Spleen (tissue), 11 donors: ENCODE measurements around the gene HORMAD1. TPM values are rescaled to one million over a fixed set of nuclear protein-coding genes. Genes with fewer than 3 reads are reported as not detected.

ENCODE experiments used
- DNase-seq: peaks from one replicate; pipeline ENCODE4 v3.0.0-alpha.2; 2020
- H3K27ac ChIP-seq, 8 donors: fragments of 200-600 bp; sonication (generic) in 7 of 8; 1 replicate in 4 of 8; 2 replicates in 4 of 8; pipeline versions ENCODE4 v1.5.0 to v1.8.0; 2016 to 2021; ENCODE audit warnings: inconsistent platforms in 4 of 8, mild to moderate bottlenecking in 4 of 8, moderate library complexity in 1 of 8
- H3K27me3 ChIP-seq, 7 donors: fragments of 200-600 bp; sonication (generic) in 6 of 7; replicated peaks in 1 of 7; 1 replicate in 4 of 7; 2 replicates in 3 of 7; pipeline versions ENCODE4 v1.5.0 to v1.8.0; 2016 to 2021; ENCODE audit warnings: inconsistent platforms in 3 of 7, mild to moderate bottlenecking in 1 of 7
- H3K36me3 ChIP-seq, 6 donors: fragments of 200-600 bp; sonication (generic) in 5 of 6; 1 replicate in 4 of 6; 2 replicates in 2 of 6; pipeline versions ENCODE4 v1.5.0 to v1.8.0; 2016 to 2021; ENCODE audit warnings: inconsistent platforms in 2 of 6
- H3K4me1 ChIP-seq, 6 donors: fragments of 200-600 bp; sonication (generic) in 5 of 6; 1 replicate in 3 of 6; 2 replicates in 3 of 6; pipeline versions ENCODE4 v1.5.0 to v1.8.0; 2016 to 2021; ENCODE audit warnings: inconsistent platforms in 3 of 6
- H3K4me3 ChIP-seq, 8 donors: fragments of 200-600 bp; sonication (generic) in 7 of 8; 1 replicate in 4 of 8; 2 replicates in 4 of 8; pipeline versions ENCODE4 v1.5.0 to v1.8.0; 2016 to 2021; ENCODE audit warnings: inconsistent platforms in 4 of 8, mild to moderate bottlenecking in 4 of 8, moderate library complexity in 2 of 8
- H3K9me3 ChIP-seq, 8 donors: fragments of 200-600 bp; sonication (generic) in 7 of 8; 1 replicate in 4 of 8; 2 replicates in 4 of 8; pipeline versions ENCODE4 v1.5.0 to v1.8.0; 2016 to 2021; ENCODE audit warnings: inconsistent platforms in 4 of 8
- CTCF ChIP-seq, 11 experiments: fragments of 200-600 bp in 7 of 11; fragments of 450-650 bp in 4 of 11; sonication (generic) in 4 of 11; IDR thresholded peaks in 8 of 11; conservative IDR thresholded peaks in 3 of 11; 1 replicate in 7 of 11; 2 replicates in 4 of 11; pipeline versions ENCODE4 v1.4.0 to v1.8.0; 2016 to 2021; ENCODE audit warnings: antibody characterized with exemption in 11 of 11, inconsistent platforms in 4 of 11, mild to moderate bottlenecking in 1 of 11
- POLR2A ChIP-seq, 3 donors: fragments of 450-650 bp; IDR thresholded peaks; one replicate each; pipeline ENCODE4 v1.5.1; 2017; ENCODE audit warnings: antibody characterized with exemption in 3 of 3, mild to moderate bottlenecking in 1 of 3
- POLR2AphosphoS5 ChIP-seq, 3 donors: sonication (generic); formaldehyde crosslinking; IDR thresholded peaks; one replicate each; pipeline ENCODE4 v1.5.1; 2017; ENCODE audit warnings: antibody characterized with exemption in 3 of 3
- WGBS, 5 donors: extraction: QIAGEN DNeasy Blood & Tissue Kit in 3 of 5; methylation state at CpG; one replicate each; pipeline versions ENCODE4 v1.1.5 to v1.1.7; 2013 to 2018; 5-methylcytosine and 5-hydroxymethylcytosine counted together
- intact Hi-C: fragments of 100-400 bp; cut with DNase I; formaldehyde crosslinking; loops from one replicate; pipeline ENCODE4 v1.15.0; 2023; ENCODE audit warnings: low total_unique reads
- polyA plus RNA-seq, 3 donors: library from polyadenylated mRNA; stranded (reverse); fragments of 200-250 nt; gene quantifications; one replicate each; pipeline ENCODE4 v1.2.1, GENCODE V29; 2013
- total RNA-seq, 7 donors: library from RNA; depleted of rRNA in 3 of 7; stranded (reverse); fragments of >200 nt in 3 of 7; fragmentation: NEBNext Ultra II Directional in 4 of 7; extraction: Animal tissue kit (Norgen Biotek cat#: 25700) in 4 of 7; gene quantifications; one replicate each; pipeline versions ENCODE4 v1.1.0 to v1.2.1, GENCODE V29; 2016 to 2021
- donor health status: healthy with polysubstance abuse.
- donor health status: DM: no; HTN: no; CAD: no; lungs with moderate emphysema.
- donor health status: DM: no; HTN: no; CAD: no.
- donor health status: Bipolar disorder and iron deficiency.
- donor health status: healthy.
- donor health status: DM: no; HTN: no; CAD: no.
- donor health status: DM: yes; HTN: yes; CAD: no.

Gene HORMAD1
- total and polyA plus RNA-seq, 10 donors, result 0.41 to 14.1 (median 4.2) TPM

- H3K36me3 ChIP-seq, result peaks cover 0 to 100% (median 94%) of the 10 kb centered on the region in 6 donors
- no peak for TF ChIP-seq POLR2AphosphoS5 (IDR thresholded peaks at IDR 0.05)
- TF ChIP-seq CTCF (IDR thresholded peaks at IDR 0.05 in 8 of 11, conservative IDR thresholded peaks at IDR 0.05 in 3 of 11), result no peak
- TF ChIP-seq POLR2A (IDR thresholded peaks at IDR 0.05), result no peak
- 85 to 95% (median 91%) methylated on average over 5 to 6 of the region's 6 CpGs for WGBS, 5 donors
- no peaks in the 10 kb centered on the region for H3K4me1 ChIP-seq
- H3K27ac ChIP-seq, result peak overlapping the region in 1 of 8 donors; percentile 13
- no peak overlapping the region for H3K4me3 ChIP-seq
- no peak for DNase-seq
- intact Hi-C loops, result no loop called here
- no peaks in the 10 kb centered on the region for H3K27me3 ChIP-seq
- no peaks in the 10 kb centered on the region for H3K9me3 ChIP-seq
Observed at GRCh38 chr1:150751443-150751842, 30.7 kb upstream of the HORMAD1 start.

GRCh38 chr1:150749720-150750311, 29.1 kb upstream of the HORMAD1 start:
- 92 to 98% (median 94%) methylated on average over 8 of the region's 8 CpGs for WGBS, 5 donors
- no peak for DNase-seq
- intact Hi-C loops, result no loop called here
- Histone ChIP-seq H3K27me3 (no peaks in the 10 kb centered on the region), H3K4me1 (no peaks in the 10 kb centered on the region), H3K36me3 (peaks cover 0 to 100% (median 96%) of the 10 kb centered on the region in 6 donors), H3K9me3 (no peaks in the 10 kb centered on the region), H3K4me3 (no peak overlapping the region), H3K27ac (no peak overlapping the region)
- TF ChIP-seq POLR2A (IDR thresholded peaks at IDR 0.05), result no peak
- TF ChIP-seq CTCF (IDR thresholded peaks at IDR 0.05 in 8 of 11, conservative IDR thresholded peaks at IDR 0.05 in 3 of 11), result no peak

GRCh38 chr1:150748878-150749719, 28.4 kb upstream of the HORMAD1 start:
- no peak overlapping the region for H3K27ac ChIP-seq
- WGBS, 5 donors, result 84 to 97% (median 92%) methylated on average over 12 of the region's 12 CpGs

More at GRCh38 chr1:150748878-150749719, 28.4 kb upstream of the HORMAD1 start:
- no peak overlapping the region for H3K4me3 ChIP-seq
- H3K27me3 ChIP-seq, result no peaks in the 10 kb centered on the region
- intact Hi-C loops, result no loop called here
- TF ChIP-seq CTCF (IDR thresholded peaks at IDR 0.05 in 8 of 11, conservative IDR thresholded peaks at IDR 0.05 in 3 of 11) (no peak), POLR2AphosphoS5 (IDR thresholded peaks at IDR 0.05) (no peak), POLR2A (IDR thresholded peaks at IDR 0.05) (no peak)
- no peaks in the 10 kb centered on the region for H3K9me3 ChIP-seq
- no peaks in the 10 kb centered on the region for H3K4me1 ChIP-seq
- DNase-seq, result no peak
- peaks cover 0 to 97% (median 92%) of the 10 kb centered on the region in 6 donors for H3K36me3 ChIP-seq
